Panc1 (cell line): Measurements from ENCODE around the gene PRR29. TPM values are rescaled to one million over a fixed set of nuclear protein-coding genes. Genes with fewer than 3 reads are reported as not detected.

Source experiments
- ATAC-seq: fragments of 200-7000 bp; cut with Tn5 transposase; 2 replicates; pipeline ENCODE4 v1.9.1; 2020; ENCODE audit warnings: mild to moderate bottlenecking, moderate library complexity
- BruUV-seq: library from RNA; stranded (reverse); fragments of 400-500 nt; replicated peaks from 2 replicates; lab custom pipeline; 2021; lab: Mats Ljungman, UMichigan
- CTCF ChIA-PET: fragments of 300-600 bp; sonication (Branson Sonifier 250); formaldehyde crosslinking; loops from one replicate; lab custom pipeline; 2022; ENCODE audit warnings: antibody characterized with exemption; lab: Charles Lee
- POLR2A ChIA-PET: fragments of 300-600 bp; sonication (Branson Sonifier 250); formaldehyde crosslinking; loops from one replicate; lab custom pipeline; 2022; ENCODE audit warnings: antibody characterized with exemption; lab: Charles Lee
- DNase-seq: peaks from one replicate; pipeline ENCODE4 v3.0.0-alpha.2; 2010; ENCODE audit warnings: low read depth, low spot score
- H3K27ac ChIP-seq: 2 replicates; pipeline ENCODE4 v1.5.1; 2011; ENCODE audit warnings: mild to moderate bottlenecking, low read length, inconsistent platforms
- H3K27me3 ChIP-seq: fragments of 200-500 bp; sonication (Bioruptor generic); 2 replicates; pipeline ENCODE4 v1.6.0; 2014; ENCODE audit warnings: low read length, inconsistent platforms; ENCODE audit not compliant: control insufficient read depth, insufficient read depth
- H3K36me3 ChIP-seq: fragments of 200-500 bp; sonication (Bioruptor generic); 2 replicates; pipeline ENCODE4 v1.5.1; 2014; ENCODE audit warnings: inconsistent platforms, mild to moderate bottlenecking, low read length, moderate library complexity; ENCODE audit not compliant: control insufficient read depth, insufficient read depth
- H3K4me1 ChIP-seq: 2 replicates; pipeline ENCODE4 v1.5.1; 2011; ENCODE audit warnings: inconsistent platforms, mild to moderate bottlenecking, low read length, moderate library complexity; ENCODE audit not compliant: control insufficient read depth, insufficient read depth
- H3K4me3 ChIP-seq, 2 experiments: 2 replicates each; pipeline ENCODE4 v1.5.1; 2011 to 2012; ENCODE audit warnings: low read depth in 2 of 2, low read length in 2 of 2, mild to moderate bottlenecking in 2 of 2, inconsistent platforms in 1 of 2, moderate library complexity in 1 of 2
- H3K9me3 ChIP-seq: fragments of 200-500 bp; sonication (Bioruptor generic); 2 replicates; pipeline ENCODE4 v1.5.1; 2014; ENCODE audit warnings: low read depth, mild to moderate bottlenecking, inconsistent platforms, low read length, moderate library complexity; ENCODE audit not compliant: control insufficient read depth, insufficient read depth
- CTCF ChIP-seq: fragments of 450-650 bp; IDR thresholded peaks from 2 replicates; pipeline ENCODE4 v1.5.1; 2017; ENCODE audit warnings: mild to moderate bottlenecking
- POLR2AphosphoS5 ChIP-seq: IDR thresholded peaks from 2 replicates; pipeline ENCODE4 v1.6.1; 2012; ENCODE audit warnings: mild to moderate bottlenecking, low read depth, low read length, moderate library complexity
- REST ChIP-seq, 2 experiments: IDR thresholded peaks; 2 replicates each; pipeline ENCODE4 v1.6.1; 2011 to 2012; ENCODE audit warnings: low read depth in 2 of 2, control low read depth in 1 of 2, low read length in 1 of 2, mild to moderate bottlenecking in 1 of 2, moderate library complexity in 1 of 2; ENCODE audit not compliant: insufficient read depth in 1 of 2
- SIN3A ChIP-seq: IDR thresholded peaks from 2 replicates; pipeline ENCODE4 v1.6.1; 2012; ENCODE audit warnings: low read depth, mild to moderate bottlenecking, low read length, moderate library complexity, borderline replicate concordance; ENCODE audit not compliant: insufficient read depth
- TCF7L2 ChIP-seq: IDR thresholded peaks from 2 replicates; pipeline ENCODE4 v1.6.1; 2011; ENCODE audit warnings: mild to moderate bottlenecking, low read depth, low read length, inconsistent platforms
- in situ Hi-C: cut with HindIII; loops from 2 replicates; pipeline ENCODE4 v1.10.0; 2016; ENCODE audit warnings: low sequenced_read_pairs, low pct_unique_long_range_greater_than_20kb
- intact Hi-C: fragments of 100-400 bp; cut with micrococcal nuclease; formaldehyde crosslinking; loops from one replicate; pipeline ENCODE4 v1.10.0; 2022; ENCODE audit not compliant: unreplicated experiment
- total RNA-seq: library from RNA; stranded (reverse); gene quantifications from one replicate; pipeline ENCODE4 v1.2.1, GENCODE V29; 2021; ENCODE audit not compliant: unreplicated experiment

The PRR29 gene
- total RNA-seq, 1 experiment from 2014 or later: 0.10 TPM

GRCh38 chr17:64004218-64004770 is 6.1 kb downstream of the PRR29 start:
- ChIA-PET CTCF (no interaction called here), POLR2A (interaction anchor here (0.6 kb wide), 1 partner anchor 10 kb away, joined by 5 read pairs; no protein-coding TSS in a partner anchor)
- H3K4me3 ChIP-seq: no peak overlapping the region
- H3K27ac ChIP-seq: no peak overlapping the region
- in situ Hi-C loops (no loop called here), intact Hi-C loops (no loop called here)
- no TSS peak for BruUV-seq
- H3K27me3 ChIP-seq: no peaks in the 10 kb centered on the region
- no peaks in the 10 kb centered on the region for H3K9me3 ChIP-seq
- ATAC-seq (no peak), DNase-seq (no peak)
- TF ChIP-seq POLR2AphosphoS5: no peak
- no peak for TF ChIP-seq REST (IDR thresholded peaks at IDR 0.05; ENCODE audit: insufficient read depth in 1 of 2, low read depth in 2 of 2, low read length in 1 of 2)
- no peak for TF ChIP-seq SIN3A
- no peak for TF ChIP-seq TCF7L2
- no peak for TF ChIP-seq CTCF
- H3K36me3 ChIP-seq: no peaks in the 10 kb centered on the region
- H3K4me1 ChIP-seq: no peaks in the 10 kb centered on the region

GRCh38 chr17:64004903-64005733 is 7.0 kb downstream of the PRR29 start:
- Histone ChIP-seq H3K27me3 (no peaks in the 10 kb centered on the region), H3K4me1 (no peaks in the 10 kb centered on the region), H3K9me3 (no peaks in the 10 kb centered on the region), H3K36me3 (no peaks in the 10 kb centered on the region), H3K27ac (no peak overlapping the region), H3K4me3 (no peak overlapping the region)
- intact Hi-C loops: no loop called here
- in situ Hi-C loops: no loop called here
- no peak for TF ChIP-seq REST (IDR thresholded peaks at IDR 0.05; ENCODE audit: insufficient read depth in 1 of 2, low read depth in 2 of 2, low read length in 1 of 2)
- no peak for TF ChIP-seq SIN3A
- TF ChIP-seq POLR2AphosphoS5: no peak
- no peak for TF ChIP-seq TCF7L2
- TF ChIP-seq CTCF: no peak
- no peak for ATAC-seq
- CTCF ChIA-PET: no interaction called here
- no TSS peak for BruUV-seq
- POLR2A ChIA-PET: no interaction called here
- DNase-seq: no peak
